ENCODE measurements around the gene ZNF518A.

The ZNF518A gene

GRCh38 chr10:96129387-96130325, at the start of gene ZNF518A (continued):
- peak; percentile 85 for TF ChIP-seq ZNF660 (tag by site-specific recombination; IDR thresholded peaks at IDR 0.05)
- TF ChIP-seq, protein P1, sequence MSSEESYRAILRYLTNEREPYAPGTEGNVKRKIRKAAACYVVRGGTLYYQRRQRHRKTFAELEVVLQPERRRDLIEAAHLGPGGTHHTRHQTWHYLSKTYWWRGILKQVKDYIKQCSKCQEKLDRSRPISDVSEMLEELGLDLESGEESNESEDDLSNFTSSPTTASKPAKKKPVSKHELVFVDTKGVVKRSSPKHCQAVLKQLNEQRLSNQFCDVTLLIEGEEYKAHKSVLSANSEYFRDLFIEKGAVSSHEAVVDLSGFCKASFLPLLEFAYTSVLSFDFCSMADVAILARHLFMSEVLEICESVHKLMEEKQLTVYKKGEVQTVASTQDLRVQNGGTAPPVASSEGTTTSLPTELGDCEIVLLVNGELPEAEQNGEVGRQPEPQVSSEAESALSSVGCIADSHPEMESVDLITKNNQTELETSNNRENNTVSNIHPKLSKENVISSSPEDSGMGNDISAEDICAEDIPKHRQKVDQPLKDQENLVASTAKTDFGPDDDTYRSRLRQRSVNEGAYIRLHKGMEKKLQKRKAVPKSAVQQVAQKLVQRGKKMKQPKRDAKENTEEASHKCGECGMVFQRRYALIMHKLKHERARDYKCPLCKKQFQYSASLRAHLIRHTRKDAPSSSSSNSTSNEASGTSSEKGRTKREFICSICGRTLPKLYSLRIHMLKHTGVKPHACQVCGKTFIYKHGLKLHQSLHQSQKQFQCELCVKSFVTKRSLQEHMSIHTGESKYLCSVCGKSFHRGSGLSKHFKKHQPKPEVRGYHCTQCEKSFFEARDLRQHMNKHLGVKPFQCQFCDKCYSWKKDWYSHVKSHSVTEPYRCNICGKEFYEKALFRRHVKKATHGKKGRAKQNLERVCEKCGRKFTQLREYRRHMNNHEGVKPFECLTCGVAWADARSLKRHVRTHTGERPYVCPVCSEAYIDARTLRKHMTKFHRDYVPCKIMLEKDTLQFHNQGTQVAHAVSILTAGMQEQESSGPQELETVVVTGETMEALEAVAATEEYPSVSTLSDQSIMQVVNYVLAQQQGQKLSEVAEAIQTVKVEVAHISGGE (tag by site-specific recombination; conservative IDR thresholded peaks at IDR 0.05; ENCODE audit: low read depth), result peak; percentile 91
- TF ChIP-seq RBAK (tag by site-specific recombination; IDR thresholded peaks at IDR 0.05), result peak; percentile 23; the same call in 1 of the 2 replicates
- no peak for TF ChIP-seq PRDM6 (tag by site-specific recombination; IDR thresholded peaks at IDR 0.05)
- TF ChIP-seq, protein P2, sequence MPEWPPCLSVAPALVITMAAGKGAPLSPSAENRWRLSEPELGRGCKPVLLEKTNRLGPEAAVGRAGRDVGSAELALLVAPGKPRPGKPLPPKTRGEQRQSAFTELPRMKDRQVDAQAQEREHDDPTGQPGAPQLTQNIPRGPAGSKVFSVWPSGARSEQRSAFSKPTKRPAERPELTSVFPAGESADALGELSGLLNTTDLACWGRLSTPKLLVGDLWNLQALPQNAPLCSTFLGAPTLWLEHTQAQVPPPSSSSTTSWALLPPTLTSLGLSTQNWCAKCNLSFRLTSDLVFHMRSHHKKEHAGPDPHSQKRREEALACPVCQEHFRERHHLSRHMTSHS (tag by site-specific recombination; IDR thresholded peaks at IDR 0.05), result no peak
- TF ChIP-seq ZNF202 (tag by site-specific recombination; IDR thresholded peaks at IDR 0.05; ENCODE audit: borderline replicate concordance), result no peak
- TF ChIP-seq ZNF155 (tag by site-specific recombination; IDR thresholded peaks at IDR 0.05), result no peak
- TF ChIP-seq, protein P3, sequence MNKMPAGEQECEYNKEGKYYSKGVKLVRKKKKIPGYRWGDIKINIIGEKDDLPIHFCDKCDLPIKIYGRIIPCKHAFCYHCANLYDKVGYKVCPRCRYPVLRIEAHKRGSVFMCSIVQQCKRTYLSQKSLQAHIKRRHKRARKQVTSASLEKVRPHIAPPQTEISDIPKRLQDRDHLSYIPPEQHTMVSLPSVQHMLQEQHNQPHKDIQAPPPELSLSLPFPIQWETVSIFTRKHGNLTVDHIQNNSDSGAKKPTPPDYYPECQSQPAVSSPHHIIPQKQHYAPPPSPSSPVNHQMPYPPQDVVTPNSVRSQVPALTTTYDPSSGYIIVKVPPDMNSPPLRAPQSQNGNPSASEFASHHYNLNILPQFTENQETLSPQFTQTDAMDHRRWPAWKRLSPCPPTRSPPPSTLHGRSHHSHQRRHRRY (tag by site-specific recombination; IDR thresholded peaks at IDR 0.05), result 0 out of 2 replicates have a peak, but pooled peaks have one; percentile 51
- TF ChIP-seq GLI2 (tag by site-specific recombination; IDR thresholded peaks at IDR 0.05; ENCODE audit: borderline replicate concordance, low read depth), result 0 out of 2 replicates have a peak, but pooled peaks have one; percentile 7
- TF ChIP-seq, protein P4, sequence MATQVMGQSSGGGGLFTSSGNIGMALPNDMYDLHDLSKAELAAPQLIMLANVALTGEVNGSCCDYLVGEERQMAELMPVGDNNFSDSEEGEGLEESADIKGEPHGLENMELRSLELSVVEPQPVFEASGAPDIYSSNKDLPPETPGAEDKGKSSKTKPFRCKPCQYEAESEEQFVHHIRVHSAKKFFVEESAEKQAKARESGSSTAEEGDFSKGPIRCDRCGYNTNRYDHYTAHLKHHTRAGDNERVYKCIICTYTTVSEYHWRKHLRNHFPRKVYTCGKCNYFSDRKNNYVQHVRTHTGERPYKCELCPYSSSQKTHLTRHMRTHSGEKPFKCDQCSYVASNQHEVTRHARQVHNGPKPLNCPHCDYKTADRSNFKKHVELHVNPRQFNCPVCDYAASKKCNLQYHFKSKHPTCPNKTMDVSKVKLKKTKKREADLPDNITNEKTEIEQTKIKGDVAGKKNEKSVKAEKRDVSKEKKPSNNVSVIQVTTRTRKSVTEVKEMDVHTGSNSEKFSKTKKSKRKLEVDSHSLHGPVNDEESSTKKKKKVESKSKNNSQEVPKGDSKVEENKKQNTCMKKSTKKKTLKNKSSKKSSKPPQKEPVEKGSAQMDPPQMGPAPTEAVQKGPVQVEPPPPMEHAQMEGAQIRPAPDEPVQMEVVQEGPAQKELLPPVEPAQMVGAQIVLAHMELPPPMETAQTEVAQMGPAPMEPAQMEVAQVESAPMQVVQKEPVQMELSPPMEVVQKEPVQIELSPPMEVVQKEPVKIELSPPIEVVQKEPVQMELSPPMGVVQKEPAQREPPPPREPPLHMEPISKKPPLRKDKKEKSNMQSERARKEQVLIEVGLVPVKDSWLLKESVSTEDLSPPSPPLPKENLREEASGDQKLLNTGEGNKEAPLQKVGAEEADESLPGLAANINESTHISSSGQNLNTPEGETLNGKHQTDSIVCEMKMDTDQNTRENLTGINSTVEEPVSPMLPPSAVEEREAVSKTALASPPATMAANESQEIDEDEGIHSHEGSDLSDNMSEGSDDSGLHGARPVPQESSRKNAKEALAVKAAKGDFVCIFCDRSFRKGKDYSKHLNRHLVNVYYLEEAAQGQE (tag by site-specific recombination; IDR thresholded peaks at IDR 0.05), result 0 out of 2 replicates have a peak, but pooled peaks have one; percentile 12
- peak; percentile 89 for TF ChIP-seq ZNF2 (tag by site-specific recombination; IDR thresholded peaks at IDR 0.05)
- peak; percentile 8; the same call in 1 of the 2 replicates for TF ChIP-seq ZNF707 (tag by site-specific recombination; IDR thresholded peaks at IDR 0.05)
- no peak for TF ChIP-seq ZSCAN16 (tag by site-specific recombination; IDR thresholded peaks at IDR 0.05)
- TF ChIP-seq CTCF (tag by site-specific recombination; IDR thresholded peaks at IDR 0.05), result peak; percentile 50; the same call in 1 of the 2 replicates
- TF ChIP-seq ZNF138 (tag by site-specific recombination; IDR thresholded peaks at IDR 0.05; ENCODE audit: borderline replicate concordance), result no peak
- peak; percentile 68 for TF ChIP-seq ZNF639 (tag by site-specific recombination; IDR thresholded peaks at IDR 0.05)
- TF ChIP-seq, protein P5, sequence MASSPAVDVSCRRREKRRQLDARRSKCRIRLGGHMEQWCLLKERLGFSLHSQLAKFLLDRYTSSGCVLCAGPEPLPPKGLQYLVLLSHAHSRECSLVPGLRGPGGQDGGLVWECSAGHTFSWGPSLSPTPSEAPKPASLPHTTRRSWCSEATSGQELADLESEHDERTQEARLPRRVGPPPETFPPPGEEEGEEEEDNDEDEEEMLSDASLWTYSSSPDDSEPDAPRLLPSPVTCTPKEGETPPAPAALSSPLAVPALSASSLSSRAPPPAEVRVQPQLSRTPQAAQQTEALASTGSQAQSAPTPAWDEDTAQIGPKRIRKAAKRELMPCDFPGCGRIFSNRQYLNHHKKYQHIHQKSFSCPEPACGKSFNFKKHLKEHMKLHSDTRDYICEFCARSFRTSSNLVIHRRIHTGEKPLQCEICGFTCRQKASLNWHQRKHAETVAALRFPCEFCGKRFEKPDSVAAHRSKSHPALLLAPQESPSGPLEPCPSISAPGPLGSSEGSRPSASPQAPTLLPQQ (tag by site-specific recombination; IDR thresholded peaks at IDR 0.05), result peak; percentile 85; the same call in 1 of the 2 replicates
- TF ChIP-seq YY2 (tag by site-specific recombination; IDR thresholded peaks at IDR 0.05), result peak; percentile 91
- no peak for TF ChIP-seq ZNF426 (tag by site-specific recombination; IDR thresholded peaks at IDR 0.05)
- TF ChIP-seq ZNF626 (tag by site-specific recombination; IDR thresholded peaks at IDR 0.05), result no peak
- no peak for TF ChIP-seq HOXD13 (CRISPR knock-in tag; IDR thresholded peaks at IDR 0.05; ENCODE audit: borderline replicate concordance)

Measured in HEK293 (cell line).